Activated B cell treated with CpG ODN at 0.5 μM for 24 hours (primary cell): ENCODE results near the gene CFAP69. TPM values are rescaled to one million over a fixed set of nuclear protein-coding genes. Genes with fewer than 3 reads are reported as not detected.
A peak's percentile ranks its signal among the peaks of the same experiment; 100 is the strongest.
"Not testable (repeated sequence)": the region's sequence is repeated elsewhere in the genome, so short reads cannot be mapped to it uniquely, and the experiment has no call there.

Source experiments
- ATAC-seq: fragments of 200-7000 bp; cut with Tn5 transposase; one replicate; pipeline ENCODE4 v1.10.0; 2021; ENCODE audit warnings: low read depth, mild to moderate bottlenecking, moderate library complexity
- CTCF ChIA-PET: fragments of 350-600 bp; sonication (Branson Sonifier 250); formaldehyde crosslinking; loops from one replicate; lab custom pipeline; 2021; ENCODE audit warnings: antibody characterized with exemption; lab: Charles Lee
- POLR2A ChIA-PET: fragments of 350-600 bp; sonication (Branson Sonifier 250); formaldehyde crosslinking; loops from one replicate; lab custom pipeline; 2021; ENCODE audit warnings: antibody characterized with exemption; lab: Charles Lee
- DNase-seq: peaks from one replicate; pipeline ENCODE4 v3.0.0; 2022
- H3K27ac Mint-ChIP-seq: one replicate; pipeline ENCODE4 v1.8.0; 2020; ENCODE audit warnings: mixed read lengths
- H3K27me3 Mint-ChIP-seq: one replicate; pipeline ENCODE4 v1.8.0; 2021; ENCODE audit warnings: mixed read lengths
- H3K36me3 Mint-ChIP-seq: one replicate; pipeline ENCODE4 v1.8.0; 2021; ENCODE audit warnings: low read depth, mixed read lengths
- H3K4me1 Mint-ChIP-seq: one replicate; pipeline ENCODE4 v1.8.0; 2021; ENCODE audit warnings: mixed read lengths
- H3K4me3 Mint-ChIP-seq: one replicate; pipeline ENCODE4 v1.8.0; 2020; ENCODE audit warnings: mild to moderate bottlenecking, mixed read lengths
- H3K9me3 Mint-ChIP-seq: one replicate; pipeline ENCODE4 v1.8.0; 2020; ENCODE audit warnings: mixed read lengths
- CTCF ChIP-seq: fragments of 200-600 bp; IDR thresholded peaks from one replicate; pipeline ENCODE4 v1.8.0; 2022; ENCODE audit warnings: antibody characterized with exemption, mild to moderate bottlenecking
- intact Hi-C: fragments of 100-400 bp; cut with micrococcal nuclease; formaldehyde crosslinking; loops from one replicate; pipeline ENCODE4 v1.15.1; 2024
- total RNA-seq: library from RNA; stranded (reverse); gene quantifications from 2 replicates; pipeline ENCODE4 v1.2.3, GENCODE V29; 2022

CFAP69 gene
- total RNA-seq, 1 donor from 2014 or later, result 0.62 TPM

- H3K27me3 Mint-ChIP-seq, result peaks cover 37% of the 10 kb centered on the region
- H3K9me3 Mint-ChIP-seq, result no peaks in the 10 kb centered on the region
- H3K4me1 Mint-ChIP-seq, result peaks cover 29% of the 10 kb centered on the region
- H3K36me3 Mint-ChIP-seq, result peaks cover 2% of the 10 kb centered on the region
- CTCF ChIA-PET, result no interaction called here
- peak overlapping the region; percentile 87 for H3K4me3 Mint-ChIP-seq
- TF ChIP-seq CTCF, result no peak
- ATAC-seq (no peak), DNase-seq (no peak)
- intact Hi-C loops, result loop anchor here (2.0 to 10.0 kb wide), 3 partner anchors 66 to 1020 kb away; partner anchors contain the start of genes CDK14 and FZD1
- no peak overlapping the region for H3K27ac Mint-ChIP-seq
- POLR2A ChIA-PET, result no interaction called here
Observed at GRCh38 chr7:90244565-90244908, 437 bp upstream of the CFAP69 start.

GRCh38 chr7:90246171-90246570 is 1.2 kb downstream of the CFAP69 start:
- Mint-ChIP-seq H3K27ac (no peak overlapping the region), H3K9me3 (no peaks in the 10 kb centered on the region), H3K36me3 (peaks cover 2% of the 10 kb centered on the region), H3K27me3 (peaks cover 43% of the 10 kb centered on the region), H3K4me3 (peak overlapping the region; percentile 87), H3K4me1 (peaks cover 29% of the 10 kb centered on the region)
- no peak for TF ChIP-seq CTCF
- CTCF ChIA-PET, result interaction anchor here (1.0 kb wide), 1 partner anchor 17 kb away, joined by 3 read pairs; no protein-coding TSS in a partner anchor
- ATAC-seq (no peak), DNase-seq (no peak)
- intact Hi-C loops, result loop anchor here (5.0 to 10.0 kb wide), 3 partner anchors 94 to 1019 kb away; partner anchors contain the start of genes CDK14, FZD1 and STEAP1
- POLR2A ChIA-PET, result no interaction called here

GRCh38 chr7:90248706-90249105 is 3.7 kb downstream of the CFAP69 start:
- H3K9me3 Mint-ChIP-seq, result no peaks in the 10 kb centered on the region
- H3K4me1 Mint-ChIP-seq, result peaks cover 23% of the 10 kb centered on the region
- no peak for DNase-seq
- CTCF ChIA-PET, result no interaction called here
- intact Hi-C loops, result loop anchor here (5.0 to 10.0 kb wide), 3 partner anchors 96 to 1016 kb away; partner anchors contain the start of genes CDK14, FZD1 and STEAP1
- peaks cover 35% of the 10 kb centered on the region for H3K27me3 Mint-ChIP-seq
- H3K4me3 Mint-ChIP-seq, result no peak overlapping the region
- H3K27ac Mint-ChIP-seq, result no peak overlapping the region
- ATAC-seq, result no peak
- no peak for TF ChIP-seq CTCF
- H3K36me3 Mint-ChIP-seq, result peaks cover 2% of the 10 kb centered on the region
- POLR2A ChIA-PET, result no interaction called here

GRCh38 chr7:90250601-90251303 is 5.8 kb downstream of the CFAP69 start:
- no peak overlapping the region for H3K27ac Mint-ChIP-seq
- H3K27me3 Mint-ChIP-seq, result peaks cover 26% of the 10 kb centered on the region
- no peak overlapping the region for H3K4me3 Mint-ChIP-seq
- POLR2A ChIA-PET, result no interaction called here
- intact Hi-C loops, result no loop called here
- TF ChIP-seq CTCF, result no peak
- DNase-seq (no peak), ATAC-seq (no peak)
- H3K36me3 Mint-ChIP-seq, result no peaks in the 10 kb centered on the region
- H3K4me1 Mint-ChIP-seq, result peaks cover 6% of the 10 kb centered on the region
- H3K9me3 Mint-ChIP-seq, result no peaks in the 10 kb centered on the region
- CTCF ChIA-PET, result no interaction called here

- no peak overlapping the region for H3K27ac Mint-ChIP-seq
- H3K27me3 Mint-ChIP-seq, result peaks cover 20% of the 10 kb centered on the region
- DNase-seq (no peak), ATAC-seq (no peak)
- H3K36me3 Mint-ChIP-seq, result no peaks in the 10 kb centered on the region
- H3K9me3 Mint-ChIP-seq, result no peaks in the 10 kb centered on the region
- intact Hi-C loops, result no loop called here
- peaks cover under 1% of the 10 kb centered on the region for H3K4me1 Mint-ChIP-seq
- ChIA-PET CTCF (no interaction called here), POLR2A (no interaction called here)
- no peak for TF ChIP-seq CTCF
- no peak overlapping the region for H3K4me3 Mint-ChIP-seq
Observed at GRCh38 chr7:90251304-90251635, 6.3 kb downstream of the CFAP69 start.

- H3K9me3 Mint-ChIP-seq, ATAC-seq, H3K4me3 Mint-ChIP-seq, POLR2A ChIA-PET, H3K4me1 Mint-ChIP-seq, CTCF ChIA-PET, DNase-seq, H3K36me3 Mint-ChIP-seq, intact Hi-C loops, H3K27ac Mint-ChIP-seq: not testable (repeated sequence)
- H3K27me3 Mint-ChIP-seq, result peaks cover 12% of the 10 kb centered on the region
Observed at GRCh38 chr7:90256011-90256410, 11.0 kb downstream of the CFAP69 start.
